SU-DHL-6 (cell line): ENCODE measurements around the gene WNT4.

Source experiments
- H2AFZ ChIP-seq: fragments of 200-600 bp; sonication (generic); 2 replicates; pipeline ENCODE4 v1.6.1; 2014; ENCODE audit warnings: low read depth, mild to moderate bottlenecking, moderate library complexity, mixed read lengths, antibody characterized with exemption, low read length; ENCODE audit not compliant: severe bottlenecking
- H3F3A ChIP-seq: fragments of 200-600 bp; shearing (Covaris generic); 2 replicates; pipeline ENCODE4 v1.6.0; 2016; ENCODE audit warnings: antibody characterized with exemption, mild to moderate bottlenecking; ENCODE audit not compliant: insufficient read depth
- H3K27ac ChIP-seq: fragments of 200-600 bp; sonication (generic); 2 replicates; pipeline ENCODE4 v1.5.1; 2016; ENCODE audit warnings: low read depth, mild to moderate bottlenecking, low read length, moderate library complexity, mixed read lengths
- H3K27me3 ChIP-seq: fragments of 200-600 bp; sonication (generic), shearing (Covaris generic); 2 replicates; pipeline ENCODE4 v1.6.0; 2014; ENCODE audit warnings: mild to moderate bottlenecking, low read length
- H3K36me3 ChIP-seq: fragments of 200-600 bp; sonication (generic); 2 replicates; pipeline ENCODE4 v1.6.1; 2014; ENCODE audit warnings: mild to moderate bottlenecking, low read length, mixed read lengths
- H3K4me2 ChIP-seq: fragments of 300-600, 200-600 bp; shearing (Covaris generic), sonication (generic); 2 replicates; pipeline ENCODE4 v1.6.0; 2014; ENCODE audit warnings: low read length, low read depth, mild to moderate bottlenecking; ENCODE audit not compliant: poor library complexity, severe bottlenecking
- H3K4me3 ChIP-seq: fragments of 200-600 bp; sonication (generic); 2 replicates; pipeline ENCODE4 v1.5.1; 2014; ENCODE audit warnings: antibody characterized with exemption, low read length, mild to moderate bottlenecking, mixed read lengths; ENCODE audit not compliant: insufficient read depth, poor library complexity, severe bottlenecking
- H3K79me2 ChIP-seq: fragments of 200-600 bp; sonication (generic); 2 replicates; pipeline ENCODE4 v1.6.1; 2014; ENCODE audit warnings: mild to moderate bottlenecking, low read length, moderate library complexity; ENCODE audit not compliant: insufficient read depth
- H3K9ac ChIP-seq: fragments of 200-600 bp; sonication (generic); 2 replicates; pipeline ENCODE4 v1.7.0; 2014; ENCODE audit warnings: mild to moderate bottlenecking, low read length
- H3K9me2 ChIP-seq: fragments of 200-600 bp; sonication (generic); replicated peaks from 2 replicates; pipeline ENCODE4 v1.6.1; 2014; ENCODE audit warnings: low read length; ENCODE audit not compliant: insufficient read depth
- H3K9me3 ChIP-seq: fragments of 200-600 bp; sonication (generic); 2 replicates; pipeline ENCODE4 v1.6.1; 2014; ENCODE audit warnings: low read length, mixed read lengths; ENCODE audit not compliant: insufficient read depth
- H4K20me1 ChIP-seq: fragments of 200-600 bp; sonication (generic); 2 replicates; pipeline ENCODE4 v1.6.1; 2014; ENCODE audit warnings: low read depth, mild to moderate bottlenecking, antibody characterized with exemption, low read length, moderate library complexity, mixed read lengths
- EZH2phosphoT487 ChIP-seq: fragments of 200-600 bp; sonication (generic), shearing (Covaris generic); conservative IDR thresholded peaks from 2 replicates; pipeline ENCODE4 v1.6.1; 2018; ENCODE audit warnings: mild to moderate bottlenecking, antibody characterized with exemption, low read length, moderate library complexity, mixed read lengths
- TF ChIP-seq, protein P1 (sequence below): fragments of 200-600 bp; sonication (generic); IDR thresholded peaks from one replicate; pipeline ENCODE4 v1.5.1; 2017; ENCODE audit warnings: antibody characterized with exemption, mild to moderate bottlenecking, low read length, moderate library complexity; ENCODE audit not compliant: insufficient read depth, poor library complexity, severe bottlenecking

The WNT4 gene

GRCh38 chr1:22131062-22131461 is 11.8 kb downstream of the WNT4 start:
- no peaks in the 10 kb centered on the region for H3K79me2 ChIP-seq
- no peaks in the 10 kb centered on the region for H3K27me3 ChIP-seq
- H3K36me3 ChIP-seq = no peaks in the 10 kb centered on the region
- no peaks in the 10 kb centered on the region for H3F3A ChIP-seq
- no peak overlapping the region for H3K27ac ChIP-seq
- TF ChIP-seq EZH2phosphoT487 = no peak
- TF ChIP-seq, protein P1, sequence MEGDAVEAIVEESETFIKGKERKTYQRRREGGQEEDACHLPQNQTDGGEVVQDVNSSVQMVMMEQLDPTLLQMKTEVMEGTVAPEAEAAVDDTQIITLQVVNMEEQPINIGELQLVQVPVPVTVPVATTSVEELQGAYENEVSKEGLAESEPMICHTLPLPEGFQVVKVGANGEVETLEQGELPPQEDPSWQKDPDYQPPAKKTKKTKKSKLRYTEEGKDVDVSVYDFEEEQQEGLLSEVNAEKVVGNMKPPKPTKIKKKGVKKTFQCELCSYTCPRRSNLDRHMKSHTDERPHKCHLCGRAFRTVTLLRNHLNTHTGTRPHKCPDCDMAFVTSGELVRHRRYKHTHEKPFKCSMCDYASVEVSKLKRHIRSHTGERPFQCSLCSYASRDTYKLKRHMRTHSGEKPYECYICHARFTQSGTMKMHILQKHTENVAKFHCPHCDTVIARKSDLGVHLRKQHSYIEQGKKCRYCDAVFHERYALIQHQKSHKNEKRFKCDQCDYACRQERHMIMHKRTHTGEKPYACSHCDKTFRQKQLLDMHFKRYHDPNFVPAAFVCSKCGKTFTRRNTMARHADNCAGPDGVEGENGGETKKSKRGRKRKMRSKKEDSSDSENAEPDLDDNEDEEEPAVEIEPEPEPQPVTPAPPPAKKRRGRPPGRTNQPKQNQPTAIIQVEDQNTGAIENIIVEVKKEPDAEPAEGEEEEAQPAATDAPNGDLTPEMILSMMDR = no peak
- no peaks in the 10 kb centered on the region for H3K9me2 ChIP-seq
- H3K4me3 ChIP-seq = no peak overlapping the region
- no peak overlapping the region for H2AFZ ChIP-seq
- no peaks in the 10 kb centered on the region for H3K9me3 ChIP-seq
- H3K9ac ChIP-seq = no peak overlapping the region
- no peaks in the 10 kb centered on the region for H4K20me1 ChIP-seq
- H3K4me2 ChIP-seq = no peak overlapping the region

- no peaks in the 10 kb centered on the region for H3F3A ChIP-seq
- H3K9me3 ChIP-seq = no peaks in the 10 kb centered on the region
- no peak overlapping the region for H2AFZ ChIP-seq
- H3K27me3 ChIP-seq = no peaks in the 10 kb centered on the region
- no peak overlapping the region for H3K4me2 ChIP-seq
- H3K27ac ChIP-seq = no peak overlapping the region
- no peak overlapping the region for H3K4me3 ChIP-seq
- no peak overlapping the region for H3K9ac ChIP-seq
- TF ChIP-seq, protein P1 = no peak
- no peaks in the 10 kb centered on the region for H3K79me2 ChIP-seq
- H3K9me2 ChIP-seq = no peaks in the 10 kb centered on the region
- H4K20me1 ChIP-seq = no peaks in the 10 kb centered on the region
- H3K36me3 ChIP-seq = no peaks in the 10 kb centered on the region
Measured at GRCh38 chr1:22129501-22130117, 13.3 kb downstream of the WNT4 start.

DNA sequence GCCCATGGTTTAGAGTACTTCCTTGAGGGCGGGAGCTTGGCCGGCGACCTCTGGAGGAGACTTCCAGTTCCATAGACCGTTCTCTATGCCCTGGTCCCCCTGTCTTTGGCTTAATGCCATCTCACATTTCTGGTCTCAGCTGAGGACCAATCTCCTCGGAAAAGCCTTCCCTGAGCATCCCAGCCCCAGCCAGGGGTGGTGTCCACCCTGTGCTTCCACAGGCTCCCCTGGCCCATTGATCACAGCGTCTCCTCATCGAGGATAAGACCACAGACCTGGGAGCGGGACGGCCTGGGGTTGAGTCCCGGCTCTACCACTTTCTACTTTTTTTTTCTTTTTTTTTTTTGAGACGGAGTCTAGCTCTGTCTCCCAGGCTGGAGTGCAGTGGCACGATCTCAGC is 14.5 kb downstream of the WNT4 start:
- no peaks in the 10 kb centered on the region for H3K9me3 ChIP-seq
- no peak overlapping the region for H3K27ac ChIP-seq
- no peaks in the 10 kb centered on the region for H3K36me3 ChIP-seq
- no peaks in the 10 kb centered on the region for H3K9me2 ChIP-seq
- H4K20me1 ChIP-seq = no peaks in the 10 kb centered on the region
- no peaks in the 10 kb centered on the region for H3K27me3 ChIP-seq
- H3K79me2 ChIP-seq = no peaks in the 10 kb centered on the region
- no peak overlapping the region for H3K4me2 ChIP-seq
- no peak overlapping the region for H2AFZ ChIP-seq
- H3F3A ChIP-seq = no peaks in the 10 kb centered on the region
- H3K4me3 ChIP-seq = no peak overlapping the region
- no peak overlapping the region for H3K9ac ChIP-seq
- TF ChIP-seq EZH2phosphoT487 = no peak
- TF ChIP-seq, protein P1 = no peak
